Measurements from ENCODE around the gene SUN1.
A peak's percentile ranks its signal among the peaks of the same experiment; 100 is the strongest.
"Not testable (repeated sequence)": the region's sequence is repeated elsewhere in the genome, so short reads cannot be mapped to it uniquely, and the experiment has no call there.

Gene SUN1

DNA sequence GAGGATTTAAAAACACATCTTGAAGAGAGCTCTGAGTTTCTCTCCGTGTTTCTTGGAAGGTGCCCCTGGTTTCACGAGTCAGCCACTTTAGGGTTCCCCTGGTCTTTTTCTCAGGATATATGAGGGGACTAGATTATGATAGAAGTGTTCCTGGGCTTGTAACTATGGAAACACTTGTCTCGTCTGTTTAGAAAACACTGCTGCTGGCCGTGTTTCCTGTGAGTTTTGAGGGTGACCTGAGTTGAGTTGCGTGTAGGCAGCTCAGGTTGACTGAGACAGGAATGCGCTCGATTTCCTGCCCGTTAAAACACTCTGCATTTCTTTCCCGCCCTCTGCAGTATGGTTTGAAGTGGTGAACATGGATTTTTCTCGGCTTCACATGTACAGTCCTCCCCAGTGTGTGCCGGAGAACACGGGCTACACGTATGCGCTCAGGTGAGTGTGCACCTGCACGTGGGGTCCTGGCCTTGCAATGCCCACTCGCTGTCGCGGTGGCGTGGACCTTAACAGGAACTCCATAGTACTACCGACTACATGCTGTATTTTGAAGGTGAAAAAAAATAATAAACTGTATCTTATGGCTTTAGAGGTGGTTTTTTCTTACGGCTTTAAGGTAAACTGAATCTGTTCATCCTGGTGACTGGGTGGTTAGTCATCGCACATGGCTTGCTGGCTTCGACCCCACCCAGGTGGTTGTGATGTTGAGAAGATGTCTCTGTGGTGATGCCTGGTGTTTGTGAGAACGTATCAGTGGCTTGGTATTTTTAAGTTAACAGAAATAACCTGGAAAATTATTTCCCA, at the start of gene SUN1:
Gene SUN1, plus strand, starts transcription at position 310 of the 801 bp plus-strand sequence. Its CDS starts 49 bp downstream, at position 359.
- no peak for DNase-seq

- DNase-seq: no peak
Observed at GRCh38 chr7:782718-783449, 49.4 kb upstream of the SUN1 start.

- no peak for DNase-seq
Observed at GRCh38 chr7:783556-784490, 48.5 kb upstream of the SUN1 start.

GRCh38 chr7:784971-785370, 47.3 kb upstream of the SUN1 start:
- DNase-seq: no peak

DNA sequence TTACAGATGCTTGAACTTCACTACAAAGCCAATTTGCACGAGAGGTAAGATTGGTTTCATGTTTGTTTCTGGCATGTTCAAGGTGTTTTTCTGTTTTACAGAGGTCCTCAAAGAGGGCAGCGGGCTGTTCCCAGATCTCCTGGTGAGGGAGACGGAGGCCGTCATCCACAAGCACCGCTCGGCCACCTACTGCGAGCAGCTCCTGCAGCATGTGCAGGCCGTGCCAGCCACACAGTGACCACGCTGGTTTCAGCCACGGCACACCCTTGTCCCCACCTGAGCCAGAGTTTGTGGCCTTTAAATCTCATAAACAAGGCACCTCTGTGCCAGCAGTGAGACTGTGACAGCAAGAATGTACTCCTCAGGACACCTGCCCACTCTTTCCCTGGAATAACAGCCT, 46.9 kb upstream of the SUN1 start:
- DNase-seq: no peak

- peak in 1 of 2 donors; percentile 15 for DNase-seq
Observed at GRCh38 chr7:786472-787255, 45.6 kb upstream of the SUN1 start.

DNA sequence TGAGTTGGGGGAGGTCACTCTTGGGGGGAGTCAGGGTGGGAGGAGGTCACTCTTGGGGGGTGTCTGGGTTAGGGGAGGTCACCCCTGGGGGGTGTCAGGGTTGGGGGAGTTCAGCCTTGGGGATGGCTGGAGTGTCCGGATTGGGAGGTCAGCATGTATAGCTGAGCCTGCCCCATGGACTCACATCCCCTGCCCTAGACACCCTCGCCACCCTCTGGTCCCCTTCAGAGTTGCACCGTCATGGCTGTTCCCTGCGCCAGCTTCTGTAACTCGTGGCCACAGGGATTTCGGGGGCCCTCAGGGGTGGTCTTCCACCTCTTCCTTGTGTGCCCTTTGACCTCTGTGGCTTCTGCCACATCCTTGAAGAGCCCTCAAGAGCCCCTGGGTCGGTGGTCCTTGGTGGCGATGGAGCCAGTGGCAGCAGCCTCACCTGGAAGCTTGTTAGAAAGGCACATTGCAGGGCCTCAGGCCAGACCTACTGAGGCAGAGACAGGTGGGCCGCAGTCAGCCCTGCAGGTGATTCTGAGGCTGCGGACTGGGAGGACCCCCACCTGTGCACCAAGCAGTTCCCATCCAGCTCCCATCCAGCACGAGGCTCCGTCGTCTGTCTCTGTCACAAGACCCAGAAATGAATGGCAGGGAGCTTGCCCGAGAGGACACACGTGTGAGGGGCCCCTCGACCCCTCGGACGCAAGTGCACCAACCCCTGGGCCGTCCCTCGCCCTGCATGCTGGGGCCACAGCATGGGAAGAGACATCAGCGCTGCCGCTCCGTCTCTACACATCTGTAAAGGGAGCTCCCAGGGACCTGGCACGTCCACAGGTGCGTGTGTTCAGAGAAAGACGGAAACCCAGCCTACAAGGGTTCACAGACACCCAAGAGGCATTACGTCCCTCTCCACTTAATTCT, 44.7 kb upstream of the SUN1 start:
- DNase-seq: no peak

DNA sequence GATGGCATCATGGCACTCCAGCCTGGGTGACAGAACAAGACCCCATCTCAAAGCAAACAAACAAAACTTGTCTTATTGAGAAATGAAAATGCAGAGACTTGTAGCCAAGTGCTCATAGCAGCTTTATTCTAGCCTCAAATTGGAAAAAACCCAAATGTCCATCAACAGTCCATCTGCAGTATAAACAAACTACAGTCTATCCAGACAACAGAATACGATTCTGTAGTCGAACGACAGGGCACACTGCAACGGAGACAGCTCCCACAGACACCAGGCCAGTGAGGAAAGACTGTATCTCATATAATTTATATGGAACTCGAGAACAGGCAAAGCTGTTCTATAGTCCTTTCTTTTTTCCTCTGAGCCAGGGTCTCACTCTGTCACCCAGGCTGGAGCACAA, 40.8 kb upstream of the SUN1 start:
- DNase-seq: no peak

DNA sequence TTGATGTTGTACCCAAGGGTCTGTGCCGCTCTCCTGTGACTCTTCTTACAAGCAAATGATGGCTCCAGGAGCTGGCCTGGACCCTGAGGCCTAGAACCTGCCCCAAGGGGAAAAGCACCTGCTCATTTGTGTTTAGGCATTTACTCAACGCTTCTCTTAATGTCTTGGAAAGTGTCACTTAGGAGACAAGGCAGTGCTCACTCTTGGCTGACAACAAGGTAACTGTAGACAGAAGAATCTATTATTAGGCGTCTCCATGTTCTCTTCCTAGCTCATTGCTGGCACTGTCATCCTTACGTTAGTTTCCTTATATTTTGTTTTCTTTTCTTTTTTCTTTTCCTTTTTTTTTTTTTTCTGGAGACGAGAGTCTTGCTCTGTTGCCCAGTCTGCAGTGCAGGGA, 38.1 kb upstream of the SUN1 start:
- DNase-seq: no peak

- DNase-seq: no peak
Observed at GRCh38 chr7:794671-795329, 37.5 kb upstream of the SUN1 start.

GRCh38 chr7:796434-797169, 35.7 kb upstream of the SUN1 start:
- DNase-seq: not testable (repeated sequence)

- DNase-seq: no peak
Observed at GRCh38 chr7:798921-799470, 33.3 kb upstream of the SUN1 start.

- no peak for DNase-seq
Observed at GRCh38 chr7:800692-801091, 31.6 kb upstream of the SUN1 start.

DNA sequence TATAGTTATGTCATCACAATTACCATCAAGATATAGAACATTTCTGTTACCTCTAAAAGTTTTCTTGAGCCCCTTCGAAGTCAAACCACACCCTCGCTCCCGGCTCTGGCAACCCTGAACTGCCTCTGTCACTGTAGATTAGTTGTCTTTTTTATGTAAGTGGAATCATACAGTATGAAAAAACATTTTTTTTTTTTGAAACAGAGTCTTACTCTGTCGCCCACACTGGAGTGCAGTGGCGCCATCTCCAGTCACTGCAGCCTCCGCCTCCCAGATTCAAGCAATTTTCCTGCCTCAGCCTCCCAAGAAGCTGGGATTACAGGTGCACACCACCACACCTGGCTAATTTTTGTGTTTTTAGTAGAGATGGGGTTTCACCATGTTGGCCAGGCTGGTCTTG, 30.9 kb upstream of the SUN1 start:
- DNase-seq: not testable (repeated sequence)

DNA sequence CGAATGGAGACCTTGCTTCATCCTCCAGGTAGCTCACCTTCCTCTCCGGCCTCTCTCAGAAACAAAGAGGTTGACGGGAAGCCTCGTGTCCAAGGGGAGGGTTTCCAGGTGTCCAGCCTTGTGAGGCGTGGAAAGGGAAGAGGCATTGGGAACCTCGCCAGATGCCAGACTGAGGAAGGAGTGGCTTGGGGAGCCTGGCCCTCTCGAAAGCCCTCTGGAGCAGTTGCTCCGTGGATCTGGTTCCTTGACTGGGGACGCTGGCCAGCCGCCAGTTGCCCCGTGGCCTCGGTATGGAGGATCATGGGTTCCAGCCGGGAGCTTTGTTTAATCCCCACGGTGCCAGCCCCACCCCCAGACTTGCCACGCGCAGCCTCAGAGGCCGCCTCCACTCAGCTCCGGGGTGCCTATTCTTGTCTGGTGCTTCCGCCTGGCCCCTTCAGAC, 30.3 kb upstream of the SUN1 start:
- DNase-seq: no peak

GRCh38 chr7:802500-803242, 29.6 kb upstream of the SUN1 start:
- no peak for DNase-seq

- no peak for DNase-seq
Observed at GRCh38 chr7:803243-803635, 29.0 kb upstream of the SUN1 start.

DNA sequence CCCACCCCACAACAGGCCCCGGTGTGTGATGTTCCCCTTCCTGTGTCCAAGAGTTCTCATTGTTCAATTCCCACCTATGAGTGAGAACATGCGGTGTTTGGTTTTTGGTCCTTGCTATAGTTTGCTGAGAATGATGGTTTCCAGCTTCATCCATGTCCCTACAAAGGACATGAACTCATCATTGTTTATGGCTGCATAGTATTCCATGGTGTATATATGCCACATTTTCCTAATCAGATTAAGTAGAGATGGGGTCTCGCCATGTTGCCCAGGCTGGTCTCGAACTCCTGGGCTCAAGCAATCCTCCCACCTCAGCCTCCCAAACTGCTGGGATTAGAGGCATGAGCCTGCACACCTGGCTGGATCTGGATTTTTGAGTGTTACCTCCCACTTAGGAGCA, 28.5 kb upstream of the SUN1 start:
- not testable (repeated sequence) for DNase-seq

- DNase-seq: no peak
Observed at GRCh38 chr7:805261-805660, 27.0 kb upstream of the SUN1 start.
